MCF 10A (cell line): ENCODE results near the gene MEGF10. TPM values are rescaled to one million over a fixed set of nuclear protein-coding genes. Genes with fewer than 3 reads are reported as not detected.
A peak's percentile ranks its signal among the peaks of the same experiment; 100 is the strongest.

Experiments
- BruUV-seq: library from RNA; stranded (reverse); fragments of 400-500 nt; replicated peaks from 2 replicates; lab custom pipeline; 2021; lab: Mats Ljungman, UMichigan
- CTCF ChIA-PET: fragments of 300-600 bp; sonication (Branson Sonifier 250); formaldehyde crosslinking; extraction: SDS; loops from one replicate; lab custom pipeline; 2021; ENCODE audit warnings: antibody characterized with exemption, inconsistent platforms; lab: Yijun Ruan, JAX
- POLR2A ChIA-PET: fragments of 300-600, 350-650 bp; sonication (Branson Sonifier 250); formaldehyde crosslinking; extraction: SDS; loops from one replicate; lab custom pipeline; 2020; ENCODE audit warnings: antibody characterized with exemption, inconsistent platforms; lab: Yijun Ruan, JAX
- DNase-seq: peaks from one replicate; pipeline ENCODE4 v3.0.0-alpha.2; 2018; ENCODE audit not compliant: unreplicated experiment
- H3K27ac Mint-ChIP-seq: one replicate; pipeline ENCODE4 v1.8.0; 2022; ENCODE audit warnings: mild to moderate bottlenecking, low read depth, mixed read lengths; ENCODE audit not compliant: unreplicated experiment
- H3K27me3 Mint-ChIP-seq: one replicate; pipeline ENCODE4 v1.8.0; 2022; ENCODE audit warnings: mixed read lengths; ENCODE audit not compliant: insufficient read depth, unreplicated experiment
- H3K36me3 Mint-ChIP-seq: one replicate; pipeline ENCODE4 v1.8.0; 2022; ENCODE audit warnings: mild to moderate bottlenecking, moderate library complexity, mixed read lengths; ENCODE audit not compliant: insufficient read depth, unreplicated experiment
- H3K4me1 Mint-ChIP-seq: one replicate; pipeline ENCODE4 v1.8.0; 2022; ENCODE audit warnings: mixed read lengths; ENCODE audit not compliant: insufficient read depth, unreplicated experiment
- H3K4me3 Mint-ChIP-seq: one replicate; pipeline ENCODE4 v1.8.0; 2022; ENCODE audit warnings: mild to moderate bottlenecking, moderate library complexity, mixed read lengths; ENCODE audit not compliant: unreplicated experiment
- H3K9me3 Mint-ChIP-seq: one replicate; pipeline ENCODE4 v1.8.0; 2022; ENCODE audit warnings: mixed read lengths; ENCODE audit not compliant: unreplicated experiment
- intact Hi-C: fragments of 100-400 bp; cut with micrococcal nuclease; formaldehyde crosslinking; loops from 2 replicates; pipeline ENCODE4 v1.14.1; 2022
- total RNA-seq: library from RNA; stranded (reverse); gene quantifications from 2 replicates; pipeline ENCODE4 v1.2.3, GENCODE V29; 2022
- TF ChIP-seq, protein P1 (sequence below): fragments of 200-600 bp; IDR thresholded peaks from one replicate; pipeline ENCODE4 v1.8.0; 2022; ENCODE audit warnings: antibody characterized with exemption, mild to moderate bottlenecking; ENCODE audit not compliant: unreplicated experiment

The MEGF10 gene
- total RNA-seq, 1 experiment from 2014 or later = not detected

DNA sequence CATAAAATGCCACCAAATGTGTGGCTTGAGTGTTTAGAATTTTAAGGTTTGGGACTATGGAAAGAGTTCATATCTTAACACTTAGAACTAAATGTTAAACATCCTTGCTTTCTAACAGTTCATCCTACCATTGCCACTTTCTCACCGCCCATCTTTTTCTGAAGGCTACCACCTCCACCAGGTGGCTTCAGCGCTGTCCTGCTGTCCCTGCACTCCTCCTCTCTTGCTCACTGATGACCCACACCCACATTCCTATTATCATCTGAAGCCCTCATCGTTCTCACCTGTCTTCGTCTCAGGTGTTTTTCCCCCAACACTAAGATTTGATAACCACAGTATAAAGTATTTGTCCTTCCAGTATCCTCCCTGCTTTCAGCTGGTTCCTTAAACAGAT is 7.4 kb downstream of the MEGF10 start:
- no peak overlapping the region for H3K27ac Mint-ChIP-seq
- TF ChIP-seq, protein P1, sequence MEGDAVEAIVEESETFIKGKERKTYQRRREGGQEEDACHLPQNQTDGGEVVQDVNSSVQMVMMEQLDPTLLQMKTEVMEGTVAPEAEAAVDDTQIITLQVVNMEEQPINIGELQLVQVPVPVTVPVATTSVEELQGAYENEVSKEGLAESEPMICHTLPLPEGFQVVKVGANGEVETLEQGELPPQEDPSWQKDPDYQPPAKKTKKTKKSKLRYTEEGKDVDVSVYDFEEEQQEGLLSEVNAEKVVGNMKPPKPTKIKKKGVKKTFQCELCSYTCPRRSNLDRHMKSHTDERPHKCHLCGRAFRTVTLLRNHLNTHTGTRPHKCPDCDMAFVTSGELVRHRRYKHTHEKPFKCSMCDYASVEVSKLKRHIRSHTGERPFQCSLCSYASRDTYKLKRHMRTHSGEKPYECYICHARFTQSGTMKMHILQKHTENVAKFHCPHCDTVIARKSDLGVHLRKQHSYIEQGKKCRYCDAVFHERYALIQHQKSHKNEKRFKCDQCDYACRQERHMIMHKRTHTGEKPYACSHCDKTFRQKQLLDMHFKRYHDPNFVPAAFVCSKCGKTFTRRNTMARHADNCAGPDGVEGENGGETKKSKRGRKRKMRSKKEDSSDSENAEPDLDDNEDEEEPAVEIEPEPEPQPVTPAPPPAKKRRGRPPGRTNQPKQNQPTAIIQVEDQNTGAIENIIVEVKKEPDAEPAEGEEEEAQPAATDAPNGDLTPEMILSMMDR = no peak
- no peaks in the 10 kb centered on the region for H3K36me3 Mint-ChIP-seq
- CTCF ChIA-PET = interaction anchor here (0.7 to 1.5 kb wide), 3 partner anchors 19 to 194 kb away, joined by 3 to 5 read pairs (median 5); no protein-coding TSS in a partner anchor
- no peak overlapping the region for H3K4me3 Mint-ChIP-seq
- no TSS peak for BruUV-seq
- intact Hi-C loops = loop anchor here (5.0 kb wide), 1 partner anchor 266 kb away; the partner anchor contains the start of gene MARCHF3
- peaks cover 17% of the 10 kb centered on the region for H3K4me1 Mint-ChIP-seq
- no peak for DNase-seq
- no peaks in the 10 kb centered on the region for H3K27me3 Mint-ChIP-seq
- POLR2A ChIA-PET = no interaction called here
- peaks cover 7% of the 10 kb centered on the region for H3K9me3 Mint-ChIP-seq

DNA sequence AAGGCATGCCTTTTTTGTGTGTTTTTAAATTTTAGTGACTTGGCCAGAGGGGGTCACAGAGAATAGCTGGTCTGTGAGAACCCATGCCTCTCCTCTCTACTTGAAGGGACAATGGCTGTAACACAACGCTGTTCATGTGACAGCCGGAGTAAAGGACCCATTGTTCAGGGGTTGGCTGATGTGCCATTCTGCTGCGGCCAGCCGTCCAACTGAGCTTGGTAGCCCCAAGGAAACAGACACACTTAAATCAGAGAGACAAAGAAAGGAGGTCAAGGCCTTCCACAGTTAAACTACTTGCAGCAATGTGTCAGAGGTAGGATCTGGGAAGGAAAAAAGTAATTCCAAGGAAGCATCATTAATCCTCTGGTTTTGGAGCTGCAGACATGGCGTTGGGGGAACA is 8.1 kb downstream of the MEGF10 start:
- Mint-ChIP-seq H3K27me3 (no peaks in the 10 kb centered on the region), H3K4me3 (no peak overlapping the region), H3K27ac (no peak overlapping the region), H3K4me1 (peaks cover 17% of the 10 kb centered on the region), H3K9me3 (peaks cover 7% of the 10 kb centered on the region), H3K36me3 (no peaks in the 10 kb centered on the region)
- TF ChIP-seq, protein P1 = no peak
- ChIA-PET CTCF (interaction anchor here (0.6 to 1.5 kb wide), 8 partner anchors 15 to 274 kb away, joined by 3 to 5 read pairs (median 4); no protein-coding TSS in a partner anchor), POLR2A (no interaction called here)
- no TSS peak for BruUV-seq
- intact Hi-C loops = loop anchor here (5.0 kb wide), 1 partner anchor 266 kb away; the partner anchor contains the start of gene MARCHF3
- no peak for DNase-seq

DNA sequence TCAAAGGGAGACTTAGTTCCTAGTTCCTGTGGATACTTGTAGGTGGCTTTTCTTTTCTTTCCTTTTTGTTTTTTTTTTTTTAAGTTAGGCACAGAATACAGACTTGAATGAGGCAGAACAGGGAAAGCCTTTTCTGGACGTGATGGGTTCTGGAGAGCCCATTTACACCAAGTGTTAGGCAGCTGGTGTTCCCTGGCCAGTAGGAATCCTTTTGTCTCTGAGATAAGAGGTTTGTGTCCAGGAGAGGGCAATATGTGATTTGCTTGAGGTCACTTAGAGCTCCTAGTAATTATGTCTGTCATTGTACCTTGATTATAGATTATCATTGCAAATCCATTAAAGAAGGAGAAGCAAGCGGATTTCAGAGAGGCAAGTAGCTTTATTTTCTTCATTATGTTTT is 9.1 kb downstream of the MEGF10 start:
- peak; percentile 26 for DNase-seq
- no peak overlapping the region for H3K4me3 Mint-ChIP-seq
- no peaks in the 10 kb centered on the region for H3K27me3 Mint-ChIP-seq
- BruUV-seq = no TSS peak
- H3K27ac Mint-ChIP-seq = no peak overlapping the region
- ChIA-PET CTCF (interaction anchor here (0.6 to 1.5 kb wide), 5 partner anchors 14 to 441 kb away, joined by 3 to 5 read pairs (median 3); no protein-coding TSS in a partner anchor), POLR2A (no interaction called here)
- intact Hi-C loops = loop anchor here (5.0 kb wide), 1 partner anchor 267 kb away; the partner anchor contains the start of gene MARCHF3
- TF ChIP-seq, protein P1 = no peak
- no peaks in the 10 kb centered on the region for H3K36me3 Mint-ChIP-seq
- H3K4me1 Mint-ChIP-seq = peaks cover 17% of the 10 kb centered on the region
- peaks cover 7% of the 10 kb centered on the region for H3K9me3 Mint-ChIP-seq

DNA sequence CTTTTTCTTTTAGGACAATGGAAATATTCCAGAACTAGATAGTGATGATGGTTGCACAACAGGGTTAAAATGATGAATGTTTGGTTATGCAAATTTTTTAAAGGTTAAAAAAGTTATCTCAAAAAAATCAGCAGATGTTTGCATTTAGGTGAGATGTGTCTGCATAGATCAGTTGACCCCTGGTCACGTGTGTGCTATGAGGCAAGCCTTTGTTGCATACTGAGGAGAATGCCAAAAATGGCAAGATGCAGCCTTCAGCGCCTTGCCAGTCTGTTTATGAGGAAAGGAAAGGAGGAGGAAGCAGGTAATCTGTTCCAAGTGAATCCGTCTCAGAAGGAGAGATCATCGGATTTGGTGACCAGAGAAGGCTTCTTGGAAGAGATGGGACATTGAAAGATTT is 11.9 kb downstream of the MEGF10 start:
- no peak for DNase-seq
- Mint-ChIP-seq H3K36me3 (no peaks in the 10 kb centered on the region), H3K4me1 (peaks cover 9% of the 10 kb centered on the region), H3K4me3 (no peak overlapping the region), H3K27ac (no peak overlapping the region), H3K9me3 (peaks cover 7% of the 10 kb centered on the region), H3K27me3 (no peaks in the 10 kb centered on the region)
- TF ChIP-seq, protein P1 = no peak
- ChIA-PET POLR2A (no interaction called here), CTCF (interaction anchor here (0.7 to 3.7 kb wide), 3 partner anchors 11 to 188 kb away, joined by 3 to 15 read pairs (median 3); no protein-coding TSS in a partner anchor)
- BruUV-seq = no TSS peak
- intact Hi-C loops = no loop called here
